ENCODE results near the gene LSP1.

The LSP1 gene

DNA sequence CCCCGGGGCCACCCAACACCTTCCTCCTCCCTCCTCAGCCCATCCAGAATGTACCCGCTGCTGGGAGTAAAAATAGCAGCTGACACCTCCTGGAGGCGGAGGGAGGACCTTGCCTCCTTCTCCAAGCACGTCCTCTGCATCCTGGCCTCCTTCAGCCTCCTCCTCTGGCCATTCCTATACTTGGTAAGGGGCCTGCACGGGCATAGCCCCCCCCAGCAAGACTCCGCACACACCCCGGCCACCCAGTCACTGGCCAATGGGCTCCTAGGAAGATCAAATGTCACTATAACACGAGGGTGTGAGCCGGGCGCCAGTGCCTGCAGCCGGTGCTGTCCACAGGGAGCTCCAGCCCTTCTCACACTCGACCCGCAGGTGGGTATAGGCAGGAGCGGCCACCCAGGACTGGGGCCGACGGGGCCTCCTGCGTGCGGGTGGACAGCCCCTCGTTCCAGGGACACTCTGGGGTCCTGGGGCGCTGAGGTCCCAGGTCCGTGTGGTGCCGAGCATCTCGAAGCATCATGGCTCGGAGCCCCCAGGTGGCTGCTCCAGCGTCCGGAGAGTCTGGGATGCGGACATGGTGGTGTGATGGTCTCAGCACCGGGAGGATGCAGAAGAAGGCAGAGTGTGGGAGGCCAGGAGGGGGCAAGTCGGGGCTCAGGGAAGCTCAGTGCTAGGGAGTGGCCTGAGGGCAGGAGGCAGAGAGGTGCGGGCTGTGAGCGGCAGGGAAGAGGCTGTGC is 66.7 kb downstream of the LSP1 start, which contains the start of gene TNNT3:
Gene TNNT3, plus strand, starts transcription at position 313 of the 737 bp plus-strand sequence. CDS start 3,172 bp downstream, outside the sequence.
- DNase-seq: no peak

DNA sequence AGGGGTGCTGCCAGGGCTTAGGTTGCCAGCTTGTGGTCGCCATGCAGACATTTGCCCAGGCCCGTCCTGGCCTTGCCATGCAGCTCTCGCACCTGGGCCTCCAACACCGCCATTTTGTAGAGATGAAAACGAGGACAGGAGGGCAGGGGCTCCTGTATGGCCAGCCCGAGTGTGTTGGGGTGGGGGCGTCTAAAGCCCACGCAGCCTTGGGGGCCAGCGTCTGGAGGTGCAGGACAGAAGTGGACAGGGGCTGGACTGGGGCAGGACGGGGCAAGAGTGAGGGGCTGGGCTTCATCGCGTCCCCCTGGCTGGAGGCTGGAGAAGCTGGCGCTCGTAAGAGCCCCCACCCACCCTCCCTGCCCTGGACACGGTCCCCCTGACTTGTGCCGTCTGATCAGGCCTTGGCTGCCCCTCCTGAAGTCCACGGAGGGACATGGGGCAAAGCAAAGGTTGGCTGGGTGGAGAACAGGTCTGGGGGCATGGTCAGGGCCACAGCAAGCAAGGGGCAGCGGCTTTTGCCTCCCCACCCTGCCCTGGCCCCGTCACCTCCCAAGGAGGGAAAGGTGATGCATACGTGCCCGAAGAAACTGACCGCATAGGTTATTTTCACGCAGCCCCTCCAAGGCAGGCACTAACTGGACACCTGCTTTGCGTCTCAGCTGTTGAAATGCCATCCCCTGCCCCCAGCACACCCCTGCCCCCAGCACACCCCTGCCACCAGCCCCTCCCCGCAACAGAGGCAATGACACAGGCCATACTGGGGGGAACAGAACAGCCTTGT is 67.4 kb downstream of the LSP1 start:
- no peak for DNase-seq

DNA sequence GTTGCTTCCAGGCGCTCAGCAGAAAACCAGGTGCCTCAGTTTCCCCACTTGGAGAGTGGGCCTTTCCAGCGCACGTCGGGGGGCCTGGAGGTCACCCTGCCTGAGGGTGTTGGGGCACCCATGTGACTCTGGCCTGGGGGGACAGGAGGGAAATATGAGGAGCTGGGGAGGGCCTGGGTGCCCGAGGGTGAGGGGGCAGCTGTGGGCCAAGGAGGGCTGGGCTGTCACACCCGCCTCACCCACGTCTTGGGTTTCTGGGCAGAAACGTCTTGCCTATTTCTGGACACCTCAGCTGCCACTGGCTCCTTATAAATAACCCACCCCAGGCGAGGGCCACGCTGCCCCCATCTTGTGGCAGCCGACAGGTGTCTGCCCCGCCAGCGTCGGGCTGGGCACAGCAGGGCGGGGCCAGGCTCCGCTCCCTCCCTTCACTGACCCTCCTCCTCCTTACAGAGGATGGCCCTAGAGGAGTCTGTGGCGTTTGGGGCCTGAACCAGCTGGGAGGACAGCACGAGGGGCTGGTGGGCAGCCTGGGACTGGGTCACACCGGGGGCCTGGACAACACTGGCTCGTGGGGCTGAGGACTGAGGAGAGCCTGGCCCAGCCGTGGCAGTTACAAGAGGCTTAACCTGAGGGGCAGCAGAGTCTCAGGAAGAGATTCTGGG is 68.2 kb downstream of the LSP1 start:
- DNase-seq: no peak

- peak; percentile 86 for DNase-seq
These were observed 68.8 kb downstream of the LSP1 start for GRCh38 chr11:1921574-1922141.

- peak; percentile 79 for DNase-seq
These were observed 69.7 kb downstream of the LSP1 start for GRCh38 chr11:1922481-1923081.

DNA sequence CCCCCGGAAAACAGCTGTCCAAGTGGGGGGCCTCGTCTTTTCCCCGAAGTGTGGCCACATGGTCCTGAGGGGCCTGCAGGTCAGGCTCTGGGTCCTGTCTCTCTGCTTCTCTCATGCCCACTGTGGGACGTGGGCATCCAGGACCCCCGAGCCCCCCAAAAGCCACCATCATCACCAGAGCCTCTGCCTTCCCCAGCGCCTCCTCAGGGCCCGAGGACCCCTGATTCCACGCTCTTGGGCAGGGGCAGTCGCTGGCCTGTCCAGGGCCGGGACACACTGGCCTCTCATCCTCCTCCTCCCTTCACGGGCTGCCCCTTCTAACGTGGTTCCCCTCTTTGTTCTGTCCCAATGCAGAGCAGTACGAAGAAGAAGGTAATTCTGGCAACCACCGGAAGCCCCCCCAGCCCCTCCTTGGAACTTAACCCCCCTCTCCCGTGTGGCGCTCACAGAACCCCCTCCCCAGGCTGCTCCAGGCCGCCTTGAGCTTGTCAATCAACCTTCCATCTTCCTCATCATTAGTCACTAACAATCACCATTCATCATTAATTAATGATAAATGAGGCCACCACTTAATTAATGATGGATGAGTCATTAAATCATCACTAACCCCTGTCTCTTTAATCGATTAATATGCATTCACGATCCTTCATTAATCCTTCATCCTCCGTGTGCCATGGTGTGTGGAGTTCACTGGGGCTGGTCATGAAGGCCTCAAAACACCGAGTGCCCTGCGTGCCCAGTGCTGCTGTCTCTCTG is 70.5 kb downstream of the LSP1 start:
- no peak for DNase-seq

GRCh38 chr11:1924181-1924580 is 71.3 kb downstream of the LSP1 start:
- no peak for DNase-seq

GRCh38 chr11:1924646-1925372 is 71.9 kb downstream of the LSP1 start:
- DNase-seq: no peak

DNA sequence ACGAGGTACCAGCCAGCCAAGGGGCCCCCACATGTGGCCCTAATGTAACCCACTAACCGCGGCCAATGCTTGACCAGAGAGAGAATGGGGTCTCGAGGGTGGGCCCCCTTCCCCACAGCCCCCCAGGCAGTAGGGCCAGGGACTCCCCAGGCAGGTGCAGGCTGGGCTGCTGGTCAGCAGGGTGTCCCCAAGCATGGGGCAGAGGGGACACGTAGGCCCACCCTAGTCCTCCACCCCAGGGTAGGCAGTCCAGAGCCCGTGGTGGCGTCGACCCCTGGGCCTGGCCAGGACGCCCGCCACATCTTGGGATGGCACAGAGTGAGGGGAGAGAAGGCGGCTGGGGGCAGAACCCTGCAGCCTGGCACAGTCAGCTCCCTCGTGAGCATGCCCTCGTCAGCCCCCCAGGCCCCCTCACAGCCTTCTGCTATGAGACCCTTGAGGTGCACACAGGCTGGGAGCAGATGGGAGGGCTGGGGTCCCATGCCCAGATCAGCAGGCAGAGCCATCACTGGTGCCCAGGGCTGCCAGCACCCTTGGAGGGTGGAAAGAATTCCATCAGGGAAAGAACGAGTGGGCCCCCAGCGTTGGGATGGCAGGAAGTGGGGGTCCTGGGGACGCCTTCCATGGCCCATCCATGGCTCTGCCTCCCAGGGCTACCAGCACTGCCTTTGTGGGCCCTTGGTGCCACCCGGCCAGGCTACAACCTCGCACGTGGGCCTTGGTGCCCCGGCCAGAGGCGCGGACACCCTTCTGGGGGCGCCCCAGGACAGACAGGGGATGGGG is 72.7 kb downstream of the LSP1 start:
- no peak for DNase-seq

DNA sequence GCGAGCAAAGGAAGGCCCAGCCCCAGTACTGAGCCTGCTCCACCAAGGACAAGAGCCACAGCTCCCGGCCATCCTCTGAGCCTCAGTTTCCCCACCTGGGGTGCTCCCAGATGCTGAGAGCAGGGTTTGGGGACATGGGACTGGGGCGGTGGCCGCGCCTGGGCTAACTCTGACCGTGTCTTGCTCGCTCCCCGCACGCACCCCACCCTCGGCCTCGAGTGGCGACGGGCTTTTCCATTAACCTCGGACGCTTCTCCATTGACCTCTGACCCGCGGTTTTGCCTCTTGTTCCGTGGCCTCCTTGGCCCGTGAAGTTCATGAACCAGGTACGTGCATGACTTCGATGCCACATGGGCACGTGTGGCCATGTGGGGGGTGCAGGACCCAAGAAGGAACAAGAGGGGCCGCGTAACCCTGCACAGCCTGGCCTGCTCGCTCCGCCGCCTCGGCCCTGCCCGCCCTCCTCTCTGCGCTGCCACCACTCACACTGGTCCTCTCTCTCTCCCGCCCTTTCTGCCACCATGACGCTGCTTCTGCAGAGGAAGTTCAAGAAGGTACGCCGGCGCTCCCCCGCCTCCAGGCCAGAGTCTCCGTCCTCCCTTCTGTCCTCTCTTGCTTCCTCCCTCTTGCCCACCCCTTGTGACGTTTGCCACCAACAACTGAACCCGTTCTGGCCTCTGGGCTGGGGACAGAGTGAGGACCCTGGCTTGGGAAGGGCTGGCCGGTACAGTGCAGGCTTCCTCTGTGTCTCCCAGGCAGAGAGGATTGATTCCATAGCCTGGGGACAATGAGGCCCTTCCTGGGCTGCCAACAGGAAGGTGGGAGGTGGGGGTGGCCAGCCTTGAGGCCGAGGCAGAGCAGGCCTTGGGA is 73.5 kb downstream of the LSP1 start:
- no peak for DNase-seq

- DNase-seq: peak; percentile 83
These were observed 74.4 kb downstream of the LSP1 start for GRCh38 chr11:1927026-1927847.

- DNase-seq: no peak
These were observed 75.1 kb downstream of the LSP1 start for GRCh38 chr11:1927848-1928469.

DNA sequence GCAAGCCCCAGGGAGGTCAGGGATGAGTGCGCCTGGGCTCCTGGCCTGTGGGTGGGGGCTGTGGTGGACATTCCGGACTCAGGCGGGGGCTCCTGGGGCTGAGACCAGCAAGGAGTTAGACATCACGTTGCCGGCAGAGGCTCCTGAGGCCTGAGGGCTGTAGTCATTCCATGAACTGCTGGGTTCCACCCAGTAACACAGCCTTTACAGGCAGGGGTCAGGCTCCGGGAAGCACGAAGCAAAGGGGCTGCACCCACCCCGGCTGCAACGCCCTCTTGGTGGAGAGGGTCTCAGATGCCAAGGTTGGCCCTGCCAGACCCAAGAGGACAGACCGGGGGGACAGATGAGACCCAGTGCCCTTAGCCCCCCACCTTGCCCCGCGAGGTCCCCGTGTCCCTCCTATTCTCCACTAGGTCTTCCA is 75.6 kb downstream of the LSP1 start:
- DNase-seq: no peak

- DNase-seq: no peak
These were observed 76.1 kb downstream of the LSP1 start for GRCh38 chr11:1928891-1929541.

- no peak for DNase-seq
These were observed 77.0 kb downstream of the LSP1 start for GRCh38 chr11:1929621-1930461.

DNA sequence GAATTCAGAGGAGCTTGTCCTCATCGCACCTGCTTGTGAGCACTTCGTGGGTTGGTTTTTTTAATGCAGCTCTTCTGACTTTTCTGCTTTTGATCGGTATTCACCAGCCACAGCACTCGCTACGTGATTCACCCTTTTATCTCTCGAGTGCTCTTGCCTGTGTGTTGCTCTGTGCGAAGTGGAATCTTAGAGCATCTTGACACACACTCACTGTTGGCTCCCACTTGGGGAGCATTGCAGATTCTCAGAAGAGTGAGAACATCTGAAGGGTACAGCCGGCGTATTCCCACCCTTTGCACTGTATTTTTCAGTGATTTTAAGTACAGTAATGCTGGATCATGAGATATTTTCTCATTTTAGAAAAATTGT is 77.6 kb downstream of the LSP1 start:
- no peak for DNase-seq
